ENCODE data around the gene GPR84.

GRCh38 chr12:54389607-54390175, 25.4 kb upstream of the GPR84 start:
- TF ChIP-seq CTCF (conservative IDR thresholded peaks at IDR 0.05) (no peak), ZFX (IDR thresholded peaks at IDR 0.05) (no peak)
